ENCODE measurements around the gene IP6K2.
"Not testable (repeated sequence)": the region's sequence is repeated elsewhere in the genome, so short reads cannot be mapped to it uniquely, and the experiment has no call there.

- TF ChIP-seq CTCF (IDR thresholded peaks at IDR 0.05); ZFX (IDR thresholded peaks at IDR 0.05; ENCODE audit: borderline replicate concordance): not testable (repeated sequence)
Measured at GRCh38 chr3:48723293-48723692, 6.3 kb upstream of the IP6K2 start.

Measured in 22Rv1 (cell line).